MM.1S (cell line): Measurements from ENCODE around the gene RANBP1.

Source experiments
- CTCF ChIP-seq: fragments of 300-600 bp; sonication (generic); IDR thresholded peaks from 2 replicates; pipeline ENCODE4 v1.5.1; 2016; ENCODE audit warnings: antibody characterized with exemption, low read length, mixed read lengths
- EZH2phosphoT487 ChIP-seq: fragments of 300-600 bp; sonication (generic); IDR thresholded peaks from 2 replicates; pipeline ENCODE4 v1.6.1; 2018; ENCODE audit warnings: antibody characterized with exemption, low read length

- no peak for TF ChIP-seq CTCF
- TF ChIP-seq EZH2phosphoT487: no peak
Measured at GRCh38 chr22:20109411-20110358, 6.2 kb upstream of the RANBP1 start.
